Mucosa of descending colon (tissue), 3 donors: ENCODE measurements around the gene CETN2. TPM values are rescaled to one million over a fixed set of nuclear protein-coding genes. Genes with fewer than 3 reads are reported as not detected.

Experiments used
- ATAC-seq: fragments of 200-7000 bp; cut with Tn5 transposase; one replicate; pipeline ENCODE4 v1.9.1; 2020; ENCODE audit warnings: mild to moderate bottlenecking, moderate library complexity
- DNase-seq, 3 donors: peaks; one replicate each; pipeline ENCODE4 v3.0.0-alpha.2; 2020
- H3K36me3 ChIP-seq: fragments of 200-600 bp; one replicate; pipeline ENCODE4 v1.8.0; 2021; ENCODE audit warnings: low read depth, mild to moderate bottlenecking
- H3K4me1 ChIP-seq: fragments of 200-600 bp; one replicate; pipeline ENCODE4 v1.8.0; 2021; ENCODE audit warnings: low read depth, mild to moderate bottlenecking
- H3K4me3 ChIP-seq: fragments of 200-600 bp; one replicate; pipeline ENCODE4 v1.8.0; 2021; ENCODE audit warnings: mild to moderate bottlenecking
- H3K9me3 ChIP-seq: fragments of 200-600 bp; one replicate; pipeline ENCODE4 v1.8.0; 2021; ENCODE audit warnings: mild to moderate bottlenecking
- CTCF ChIP-seq: fragments of 200-600 bp; IDR thresholded peaks from one replicate; pipeline ENCODE4 v1.8.0; 2022; ENCODE audit warnings: antibody characterized with exemption, mild to moderate bottlenecking
- intact Hi-C, 2 donors: fragments of 100-400 bp; cut with DNase I in 1 of 2; cut with micrococcal nuclease in 1 of 2; formaldehyde crosslinking; loops; one replicate each; pipeline versions ENCODE4 v1.11.0 to v1.11.1; 2022; cut with DNase I, micrococcal nuclease
- total RNA-seq, 3 donors: library from RNA; stranded (reverse); fragmentation: NEBNext Ultra II Directional in 2 of 3; extraction: Animal tissue kit (Norgen Biotek cat#: 25700) in 2 of 3; gene quantifications; one replicate each; pipeline versions ENCODE4 v1.2.1 to v1.2.4, GENCODE V29; 2021 to 2023
- donor health status: DM: no; HTN: no; CAD: no; lungs with moderate emphysema.
- donor health status: DM: no; HTN: no; CAD: no.
- donor health status: DM: no; HTN: yes; CAD: no.

CETN2 gene
- total RNA-seq, 3 donors from 2014 or later = 10.9 to 25.3 (median 17.7) TPM

GRCh38 chrX:152872522-152872921 lies 42.0 kb upstream of the CETN2 start:
- H3K9me3 ChIP-seq = no peaks in the 10 kb centered on the region
- no peak for TF ChIP-seq CTCF
- no peaks in the 10 kb centered on the region for H3K4me1 ChIP-seq
- peak; percentile 9 for ATAC-seq
- H3K4me3 ChIP-seq = no peak overlapping the region
- intact Hi-C loops = no loop called here
- no peaks in the 10 kb centered on the region for H3K36me3 ChIP-seq
- DNase-seq = no peak

GRCh38 chrX:152871260-152871659 lies 40.7 kb upstream of the CETN2 start:
- no peak for ATAC-seq
- no peak overlapping the region for H3K4me3 ChIP-seq
- no peaks in the 10 kb centered on the region for H3K4me1 ChIP-seq
- TF ChIP-seq CTCF = no peak
- intact Hi-C loops = no loop called here
- no peak for DNase-seq
- H3K9me3 ChIP-seq = no peaks in the 10 kb centered on the region
- no peaks in the 10 kb centered on the region for H3K36me3 ChIP-seq

- H3K36me3 ChIP-seq = no peaks in the 10 kb centered on the region
- no peak for DNase-seq
Observed at GRCh38 chrX:152869972-152870371, 39.4 kb upstream of the CETN2 start.

GRCh38 chrX:152866386-152866785 lies 35.8 kb upstream of the CETN2 start:
- no peaks in the 10 kb centered on the region for H3K9me3 ChIP-seq

More at GRCh38 chrX:152869972-152870371, 39.4 kb upstream of the CETN2 start:
- no peaks in the 10 kb centered on the region for H3K4me1 ChIP-seq
- no peak for ATAC-seq
- TF ChIP-seq CTCF = no peak
- H3K4me3 ChIP-seq = no peak overlapping the region
- intact Hi-C loops = no loop called here
- H3K9me3 ChIP-seq = no peaks in the 10 kb centered on the region

GRCh38 chrX:152865232-152865920 lies 34.8 kb upstream of the CETN2 start:
- Histone ChIP-seq H3K4me3 (no peak overlapping the region), H3K36me3 (no peaks in the 10 kb centered on the region), H3K9me3 (no peaks in the 10 kb centered on the region), H3K4me1 (no peaks in the 10 kb centered on the region)
- DNase-seq = no peak
- ATAC-seq = no peak
- intact Hi-C loops = no loop called here
- no peak for TF ChIP-seq CTCF

More at GRCh38 chrX:152866386-152866785, 35.8 kb upstream of the CETN2 start:
- ATAC-seq (no peak), DNase-seq (no peak)
- intact Hi-C loops = no loop called here
- no peak for TF ChIP-seq CTCF
- Histone ChIP-seq H3K36me3 (no peaks in the 10 kb centered on the region), H3K4me1 (no peaks in the 10 kb centered on the region), H3K4me3 (no peak overlapping the region)
